ENCODE results near the gene CDYL2.

CDYL2 gene

GRCh38 chr16:80570106-80570478, 234.3 kb downstream of the CDYL2 start:
- DNase-seq: no peak
- intact Hi-C loops (cut with DNase I): no loop called here

DNA sequence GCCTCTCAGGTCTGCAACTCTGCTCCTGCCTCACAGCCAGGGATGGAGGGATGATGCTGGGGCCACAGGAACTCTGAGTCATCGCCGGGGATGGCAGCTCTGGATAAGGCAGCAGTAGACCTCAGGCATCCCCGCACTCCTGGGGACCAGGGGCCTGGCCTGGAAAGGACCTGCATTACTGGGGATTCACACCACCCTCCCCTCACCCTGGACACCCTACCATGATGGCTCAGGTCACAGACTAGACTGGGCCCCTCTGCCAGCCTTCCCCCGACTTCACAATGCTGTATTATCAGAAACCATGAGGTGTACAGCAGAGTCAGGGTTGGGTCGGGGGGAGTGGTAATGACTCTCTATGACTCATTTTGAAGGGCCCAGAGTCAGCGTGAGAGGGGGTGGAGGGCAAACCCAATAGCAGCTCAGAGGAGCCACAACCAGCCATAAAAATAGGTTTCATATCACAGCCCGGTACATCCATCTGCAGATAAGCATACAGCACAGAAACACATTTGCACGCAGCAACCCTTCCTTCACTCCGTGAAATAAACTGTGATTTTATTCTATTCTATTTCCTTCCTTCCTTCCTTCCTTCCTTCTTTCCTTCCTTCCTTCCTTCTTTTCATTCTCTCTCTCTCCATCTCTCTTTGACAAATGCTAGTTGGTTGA, 234.8 kb downstream of the CDYL2 start:
- intact Hi-C loops (cut with DNase I): no loop called here
- DNase-seq: no peak

GRCh38 chr16:80564394-80564793, 240.0 kb downstream of the CDYL2 start:
- DNase-seq: no peak
- intact Hi-C loops (cut with DNase I): no loop called here

DNA sequence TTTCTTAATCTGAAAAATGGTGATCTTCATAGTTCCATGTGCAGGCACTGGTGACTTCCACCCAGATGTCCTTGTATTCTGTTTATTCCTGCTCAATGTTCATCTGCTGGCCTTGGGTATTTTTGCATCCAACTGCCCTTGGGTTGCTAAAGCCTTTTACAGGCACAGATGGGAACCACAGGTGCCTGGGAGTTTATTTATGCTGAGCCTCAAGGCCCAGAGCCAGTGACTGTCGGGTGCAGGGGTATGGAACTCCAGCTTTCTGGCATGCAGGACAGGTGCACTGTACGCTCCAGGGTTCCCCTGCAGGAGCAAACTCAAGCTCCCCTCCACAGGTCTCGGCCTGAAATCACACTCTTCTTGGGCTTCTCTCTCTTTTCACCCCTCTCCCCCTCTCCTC, 241.3 kb downstream of the CDYL2 start:
- DNase-seq: no peak
- intact Hi-C loops (cut with DNase I): no loop called here

DNA sequence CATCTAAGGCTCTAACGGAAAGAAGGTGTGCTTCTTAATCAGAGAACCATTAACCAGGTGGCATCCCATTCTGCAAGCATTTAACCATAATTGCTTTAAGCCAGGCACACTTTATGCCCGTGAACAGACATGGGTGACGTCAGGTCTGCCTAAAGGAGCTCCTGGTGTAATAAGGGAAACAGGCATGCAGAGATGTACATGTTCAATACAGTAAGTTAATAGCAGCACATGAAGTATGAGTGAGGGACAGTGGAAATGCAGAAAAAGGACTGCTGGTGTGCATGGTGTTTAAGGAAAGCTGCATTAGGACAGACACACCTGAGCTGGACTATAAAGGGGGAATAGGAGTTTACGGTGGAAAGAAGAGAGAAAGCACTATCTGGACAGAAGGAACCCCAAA, 245.0 kb downstream of the CDYL2 start:
- no peak for DNase-seq
- intact Hi-C loops (cut with DNase I): no loop called here

- intact Hi-C loops (cut with DNase I): no loop called here
- DNase-seq: no peak
These were observed 247.4 kb downstream of the CDYL2 start for GRCh38 chr16:80557037-80557436.

GRCh38 chr16:80556481-80556880, 247.9 kb downstream of the CDYL2 start:
- no peak for DNase-seq
- intact Hi-C loops (cut with DNase I): no loop called here

DNA sequence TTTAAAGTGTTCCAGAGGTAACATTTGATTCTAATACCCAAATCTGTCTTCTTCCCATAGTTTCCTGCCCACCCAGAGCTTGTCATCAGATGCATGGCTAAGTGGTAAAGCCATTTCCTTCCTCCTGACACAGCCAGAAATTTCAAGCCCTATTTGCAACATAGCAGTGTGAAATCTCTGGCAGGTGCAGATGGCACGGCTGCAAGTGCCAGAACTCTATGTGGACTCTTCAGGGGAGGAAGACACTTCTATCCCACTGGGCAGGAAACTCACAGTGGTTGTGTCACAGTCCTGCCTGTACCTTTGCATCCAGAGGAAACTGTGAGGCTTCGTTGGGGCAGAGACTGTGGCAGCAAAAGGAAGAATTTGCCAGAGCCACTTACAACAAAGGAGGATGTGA, 250.4 kb downstream of the CDYL2 start:
- intact Hi-C loops (cut with DNase I): no loop called here
- DNase-seq: no peak

GRCh38 chr16:80552277-80552676, 252.1 kb downstream of the CDYL2 start:
- intact Hi-C loops (cut with DNase I): no loop called here
- no peak for DNase-seq
